Activated CD4-positive, alpha-beta T cell treated with anti-CD3 and anti-CD28 coated beads for 36 hours (primary cell): ENCODE results near the gene KAZALD1. TPM values are rescaled to one million over a fixed set of nuclear protein-coding genes. Genes with fewer than 3 reads are reported as not detected.

Experiments used
- ATAC-seq: fragments of 200-7000 bp; cut with Tn5 transposase; one replicate; pipeline ENCODE4 v1.10.0; 2021; ENCODE audit warnings: mild to moderate bottlenecking, moderate library complexity
- CTCF ChIA-PET: fragments of 350-600 bp; sonication (Branson Sonifier 250); formaldehyde crosslinking; loops from one replicate; lab custom pipeline; 2021; ENCODE audit warnings: antibody characterized with exemption; lab: Charles Lee
- POLR2A ChIA-PET: fragments of 350-600 bp; sonication (Branson Sonifier 250); formaldehyde crosslinking; loops from one replicate; lab custom pipeline; 2021; ENCODE audit warnings: antibody characterized with exemption, inconsistent platforms; lab: Charles Lee
- DNase-seq: peaks from one replicate; pipeline ENCODE4 v3.0.0-alpha.2; 2020
- H3K27ac Mint-ChIP-seq: one replicate; pipeline ENCODE4 v1.8.0; 2021; ENCODE audit warnings: mixed read lengths
- H3K27me3 Mint-ChIP-seq: one replicate; pipeline ENCODE4 v1.8.0; 2021; ENCODE audit warnings: mixed read lengths
- H3K36me3 Mint-ChIP-seq: one replicate; pipeline ENCODE4 v1.8.0; 2021; ENCODE audit warnings: low read depth, mixed read lengths
- H3K4me1 Mint-ChIP-seq: one replicate; pipeline ENCODE4 v1.8.0; 2021; ENCODE audit warnings: mixed read lengths
- H3K4me3 Mint-ChIP-seq: one replicate; pipeline ENCODE4 v1.8.0; 2021; ENCODE audit warnings: mild to moderate bottlenecking, moderate library complexity, mixed read lengths
- H3K9me3 Mint-ChIP-seq: one replicate; pipeline ENCODE4 v1.8.0; 2021; ENCODE audit warnings: low read depth, mixed read lengths
- intact Hi-C, 2 experiments: fragments of 100-400 bp; cut with DNase I in 1 of 2; cut with micrococcal nuclease in 1 of 2; formaldehyde crosslinking; loops; one replicate each; pipeline versions ENCODE4 v1.14.2 to v1.15.1; 2022 to 2024; cut with DNase I, micrococcal nuclease
- total RNA-seq, 2 experiments: library from RNA; stranded (reverse); gene quantifications; one replicate each; pipeline ENCODE4 v1.2.3, GENCODE V29; 2021

KAZALD1 gene
- total RNA-seq, 2 experiments from 2014 or later = 0.47 to 0.57 TPM

DNA sequence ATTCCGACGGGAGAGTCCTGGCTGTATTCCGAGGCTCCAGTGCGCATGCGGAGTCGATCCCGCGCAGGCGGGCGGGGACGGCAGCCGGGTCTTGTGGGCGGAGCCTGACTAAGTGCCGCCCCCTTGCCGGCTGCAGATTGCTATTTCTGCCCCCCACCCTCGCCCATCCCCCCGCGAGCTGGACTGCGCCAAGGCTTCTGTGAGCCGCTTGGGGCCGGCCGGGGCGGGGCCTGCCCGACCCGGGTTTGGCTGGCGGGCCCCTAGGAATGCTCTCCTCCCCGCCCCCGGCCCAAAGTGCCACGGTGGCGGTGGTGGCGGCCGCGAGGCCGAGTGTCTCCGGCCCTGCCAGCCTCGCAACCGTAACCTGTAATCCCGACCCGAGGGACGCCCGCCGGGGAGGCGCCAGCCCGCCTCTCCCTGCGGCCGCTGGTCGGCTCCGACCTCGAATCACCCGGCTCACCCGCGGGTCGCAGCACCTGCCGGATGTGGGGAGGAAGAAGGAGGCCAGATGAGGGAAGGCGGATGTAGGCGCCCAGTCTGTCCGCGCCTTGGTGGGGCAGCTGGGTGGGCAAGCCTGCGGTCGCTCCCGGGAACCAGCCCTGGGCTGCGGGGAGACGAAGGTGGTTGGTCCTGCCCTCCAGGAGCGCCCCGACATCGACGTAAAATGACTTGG is 702 bp upstream of the KAZALD1 start:
- ATAC-seq (peak; percentile 74), DNase-seq (peak; percentile 95)
- Mint-ChIP-seq H3K36me3 (peaks cover 5% of the 10 kb centered on the region), H3K27ac (peak overlapping the region; percentile 96), H3K27me3 (peaks cover 30% of the 10 kb centered on the region), H3K4me1 (peaks cover 26% of the 10 kb centered on the region), H3K4me3 (peak overlapping the region; percentile 82), H3K9me3 (no peaks in the 10 kb centered on the region)
- ChIA-PET POLR2A (interaction anchor here (0.8 kb wide), 1 partner anchor 73 kb away, joined by 3 read pairs; no protein-coding TSS in a partner anchor), CTCF (interaction anchor here (0.6 to 22.9 kb wide), 18 partner anchors 8 to 1317 kb away, joined by 3 to 526 read pairs (median 4); partner anchors contain the start of genes PDZD7 and SFXN3)
- intact Hi-C loops = loop anchor here (1.0 to 10.0 kb wide), 12 partner anchors 7 to 722 kb away; partner anchors contain the start of genes BTRC (in 1 of the 2), DPCD (in 1 of the 2), LZTS2 (in 1 of the 2) and MRPL43 (in 1 of the 2)

DNA sequence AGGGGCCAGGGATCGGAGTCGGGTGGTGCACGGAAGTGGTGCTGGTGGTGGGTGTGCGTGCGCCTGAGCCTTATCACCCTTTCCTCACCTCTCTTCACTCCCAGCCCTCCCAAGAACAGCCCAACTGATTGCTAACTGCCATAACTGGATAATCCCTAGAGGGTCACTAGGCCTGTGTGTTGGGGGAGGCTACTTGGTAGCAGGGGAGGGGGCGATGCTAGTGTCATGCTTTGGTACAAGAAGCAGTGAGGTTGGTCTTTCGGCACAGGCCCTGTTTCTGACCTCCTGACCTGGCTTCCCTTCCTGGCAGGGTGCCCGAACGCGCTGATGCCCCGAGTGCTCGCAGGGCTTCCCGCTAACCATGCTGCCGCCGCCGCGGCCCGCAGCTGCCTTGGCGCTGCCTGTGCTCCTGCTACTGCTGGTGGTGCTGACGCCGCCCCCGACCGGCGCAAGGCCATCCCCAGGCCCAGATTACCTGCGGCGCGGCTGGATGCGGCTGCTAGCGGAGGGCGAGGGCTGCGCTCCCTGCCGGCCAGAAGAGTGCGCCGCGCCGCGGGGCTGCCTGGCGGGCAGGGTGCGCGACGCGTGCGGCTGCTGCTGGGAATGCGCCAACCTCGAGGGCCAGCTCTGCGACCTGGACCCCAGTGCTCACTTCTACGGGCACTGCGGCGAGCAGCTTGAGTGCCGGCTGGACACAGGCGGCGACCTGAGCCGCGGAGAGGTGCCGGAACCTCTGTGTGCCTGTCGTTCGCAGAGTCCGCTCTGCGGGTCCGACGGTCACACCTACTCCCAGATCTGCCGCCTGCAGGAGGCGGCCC is 652 bp downstream of the KAZALD1 start:
- intact Hi-C loops = loop anchor here (5.0 to 10.0 kb wide), 2 partner anchors 48 to 525 kb away; partner anchors contain the start of genes DPCD (in 1 of the 2) and POLL (in 1 of the 2)
- peak; percentile 25 for ATAC-seq
- H3K27ac Mint-ChIP-seq = no peak overlapping the region
- H3K4me1 Mint-ChIP-seq = peaks cover 36% of the 10 kb centered on the region
- POLR2A ChIA-PET = no interaction called here
- peak; percentile 80 for DNase-seq
- H3K36me3 Mint-ChIP-seq = peaks cover 3% of the 10 kb centered on the region
- peaks cover 30% of the 10 kb centered on the region for H3K27me3 Mint-ChIP-seq
- CTCF ChIA-PET = interaction anchor here (0.8 to 22.9 kb wide), 9 partner anchors 9 to 153 kb away, joined by 3 to 526 read pairs (median 3); partner anchors contain the start of genes PDZD7 and SFXN3
- peak overlapping the region; percentile 49 for H3K4me3 Mint-ChIP-seq
- no peaks in the 10 kb centered on the region for H3K9me3 Mint-ChIP-seq

DNA sequence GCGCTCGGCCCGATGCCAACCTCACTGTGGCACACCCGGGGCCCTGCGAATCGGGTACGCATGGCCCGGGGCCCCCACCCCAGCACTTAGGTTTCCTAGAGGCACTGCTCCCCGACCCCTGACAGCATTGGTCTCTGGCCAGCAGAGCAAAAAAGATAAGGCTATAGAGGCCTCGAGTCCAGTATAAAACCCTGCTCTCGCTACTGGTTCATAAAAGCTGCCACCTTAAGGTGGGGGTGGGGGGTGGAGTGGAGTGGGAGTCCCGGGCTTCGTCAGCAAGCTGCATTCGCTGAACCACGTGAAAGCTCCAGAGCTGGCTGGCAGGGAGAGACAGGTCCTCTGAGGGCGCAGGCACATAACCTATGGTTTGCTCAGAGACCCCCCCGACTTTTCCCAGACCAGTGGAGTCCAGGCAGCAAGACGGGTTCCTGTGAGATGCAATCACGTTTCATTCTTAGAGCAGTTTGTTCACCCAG is 1.3 kb downstream of the KAZALD1 start:
- Mint-ChIP-seq H3K36me3 (peaks cover 3% of the 10 kb centered on the region), H3K27ac (no peak overlapping the region), H3K9me3 (no peaks in the 10 kb centered on the region), H3K4me3 (no peak overlapping the region), H3K4me1 (peaks cover 40% of the 10 kb centered on the region), H3K27me3 (peaks cover 30% of the 10 kb centered on the region)
- intact Hi-C loops = loop anchor here (5.0 to 10.0 kb wide), 2 partner anchors 48 to 524 kb away; partner anchors contain the start of genes DPCD (in 1 of the 2) and POLL (in 1 of the 2)
- ATAC-seq (no peak), DNase-seq (peak; percentile 22)
- CTCF ChIA-PET = interaction anchor here (0.8 to 22.9 kb wide), 8 partner anchors 9 to 135 kb away, joined by 3 to 526 read pairs (median 4); partner anchors contain the start of genes PDZD7 and SFXN3
- POLR2A ChIA-PET = no interaction called here

DNA sequence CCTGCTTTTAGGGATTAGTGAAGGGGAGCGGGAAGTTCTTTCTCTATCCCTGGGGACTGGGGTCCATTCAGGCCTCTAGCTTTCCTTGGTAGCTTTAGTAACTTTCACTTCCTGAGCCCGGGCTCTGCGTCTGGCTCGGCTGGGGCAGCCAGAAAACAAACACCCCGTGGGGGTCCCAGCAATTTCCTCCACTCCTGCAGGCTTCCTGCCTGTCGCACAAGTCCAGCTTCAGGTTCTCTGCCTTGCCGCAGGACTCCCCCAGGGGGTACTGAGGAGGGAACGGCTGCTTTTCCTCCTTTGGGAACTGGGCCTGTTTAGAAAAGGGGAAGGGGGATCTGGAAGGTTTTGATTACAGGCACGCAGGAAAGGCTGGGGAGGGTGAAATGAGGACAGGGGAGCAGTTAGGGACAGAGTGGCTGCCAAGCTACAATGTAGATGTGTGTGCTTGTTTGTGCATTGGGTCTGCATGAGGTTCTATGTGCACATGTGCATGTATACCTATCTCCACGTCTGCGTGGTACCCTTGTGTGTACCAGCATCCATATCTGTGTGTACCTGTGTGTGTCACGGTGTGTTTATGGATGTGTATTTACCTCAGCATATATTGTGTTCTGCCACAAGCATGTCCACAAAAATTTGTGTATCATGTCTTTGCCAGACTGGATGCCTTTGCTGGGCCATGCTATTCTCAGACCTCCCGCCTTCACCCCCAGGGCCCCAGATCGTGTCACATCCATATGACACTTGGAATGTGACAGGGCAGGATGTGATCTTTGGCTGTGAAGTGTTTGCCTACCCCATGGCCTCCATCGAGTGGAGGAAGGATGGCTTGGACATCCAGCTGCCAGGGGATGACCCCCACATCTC is 2.0 kb downstream of the KAZALD1 start:
- Mint-ChIP-seq H3K4me3 (no peak overlapping the region), H3K36me3 (peaks cover 3% of the 10 kb centered on the region), H3K27me3 (peaks cover 30% of the 10 kb centered on the region), H3K4me1 (peaks cover 40% of the 10 kb centered on the region), H3K27ac (no peak overlapping the region), H3K9me3 (no peaks in the 10 kb centered on the region)
- intact Hi-C loops = loop anchor here (5.0 to 10.0 kb wide), 2 partner anchors 49 to 524 kb away; partner anchors contain the start of genes DPCD (in 1 of the 2) and POLL (in 1 of the 2)
- CTCF ChIA-PET = interaction anchor here (0.8 to 22.9 kb wide), 9 partner anchors 8 to 135 kb away, joined by 3 to 526 read pairs (median 4); partner anchors contain the start of genes PDZD7 and SFXN3
- DNase-seq (no peak), ATAC-seq (no peak)
- POLR2A ChIA-PET = no interaction called here

DNA sequence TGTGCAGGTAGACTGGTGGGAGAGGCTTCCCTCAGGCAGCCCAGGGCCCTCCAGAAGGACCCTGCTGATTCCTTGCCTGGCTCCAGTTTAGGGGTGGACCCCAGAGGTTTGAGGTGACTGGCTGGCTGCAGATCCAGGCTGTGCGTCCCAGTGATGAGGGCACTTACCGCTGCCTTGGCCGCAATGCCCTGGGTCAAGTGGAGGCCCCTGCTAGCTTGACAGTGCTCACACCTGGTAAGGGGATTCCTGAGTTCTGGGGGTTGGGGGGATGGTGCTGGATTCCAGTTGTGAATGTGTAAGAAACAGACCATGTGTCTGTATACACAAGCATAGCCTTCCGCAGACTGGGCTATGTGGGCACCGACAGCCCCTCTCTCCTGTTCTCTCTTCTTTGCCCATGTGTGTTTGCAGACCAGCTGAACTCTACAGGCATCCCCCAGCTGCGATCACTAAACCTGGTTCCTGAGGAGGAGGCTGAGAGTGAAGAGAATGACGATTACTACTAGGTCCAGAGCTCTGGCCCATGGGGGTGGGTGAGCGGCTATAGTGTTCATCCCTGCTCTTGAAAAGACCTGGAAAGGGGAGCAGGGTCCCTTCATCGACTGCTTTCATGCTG is 2.7 kb downstream of the KAZALD1 start:
- H3K4me1 Mint-ChIP-seq = peaks cover 38% of the 10 kb centered on the region
- no peak for DNase-seq
- intact Hi-C loops = loop anchor here (5.0 to 10.0 kb wide), 2 partner anchors 50 to 523 kb away; partner anchors contain the start of genes DPCD (in 1 of the 2) and POLL (in 1 of the 2)
- no peak overlapping the region for H3K27ac Mint-ChIP-seq
- POLR2A ChIA-PET = no interaction called here
- CTCF ChIA-PET = interaction anchor here (0.6 to 22.9 kb wide), 6 partner anchors 22 to 1223 kb away, joined by 3 to 526 read pairs (median 7); partner anchors contain the start of genes PDZD7 and SFXN3
- no peaks in the 10 kb centered on the region for H3K9me3 Mint-ChIP-seq
- H3K4me3 Mint-ChIP-seq = no peak overlapping the region
- peaks cover 30% of the 10 kb centered on the region for H3K27me3 Mint-ChIP-seq
- H3K36me3 Mint-ChIP-seq = peaks cover 1% of the 10 kb centered on the region
- no peak for ATAC-seq

DNA sequence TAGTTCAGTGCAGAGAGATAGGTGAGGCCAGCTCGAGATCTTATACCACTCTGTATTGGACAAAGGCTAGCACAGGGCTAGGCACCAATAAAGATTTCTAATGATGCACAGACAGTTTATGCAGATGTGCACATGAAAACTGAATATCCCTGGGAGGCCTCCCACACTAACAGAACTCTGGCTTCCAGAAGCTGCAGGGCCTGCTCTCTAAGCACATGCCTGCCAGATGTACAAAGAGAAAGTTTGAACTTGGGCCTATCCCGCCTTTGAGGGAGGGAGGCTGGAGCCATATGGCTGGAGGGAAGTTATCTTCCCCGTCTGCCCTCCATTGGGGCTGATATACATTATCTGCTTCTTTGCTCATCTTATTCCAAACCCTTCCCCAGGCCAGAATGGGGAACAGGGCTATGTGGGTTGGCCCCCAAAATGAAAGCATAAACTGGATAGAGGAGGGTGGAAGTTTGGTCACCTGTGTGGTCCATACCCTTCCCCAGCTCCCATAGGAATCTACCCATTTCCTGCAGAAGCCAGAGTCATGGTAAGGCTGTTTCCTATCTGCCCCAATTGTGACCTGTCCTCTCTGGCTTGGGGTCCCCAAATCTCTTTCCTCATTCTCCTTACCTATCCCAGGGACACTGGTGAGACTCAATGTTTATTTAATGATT is 3.8 kb downstream of the KAZALD1 start:
- intact Hi-C loops = loop anchor here (1.0 to 10.0 kb wide), 2 partner anchors 15 to 51 kb away; no protein-coding TSS in a partner anchor
- no peak for ATAC-seq
- peaks cover 33% of the 10 kb centered on the region for H3K4me1 Mint-ChIP-seq
- H3K27ac Mint-ChIP-seq = no peak overlapping the region
- H3K36me3 Mint-ChIP-seq = no peaks in the 10 kb centered on the region
- CTCF ChIA-PET = interaction anchor here (0.5 to 22.9 kb wide), 6 partner anchors 23 to 116 kb away, joined by 3 to 526 read pairs (median 8); partner anchors contain the start of genes PDZD7 and SFXN3
- H3K27me3 Mint-ChIP-seq = peaks cover 30% of the 10 kb centered on the region
- no peaks in the 10 kb centered on the region for H3K9me3 Mint-ChIP-seq
- DNase-seq = no peak
- no peak overlapping the region for H3K4me3 Mint-ChIP-seq
- POLR2A ChIA-PET = no interaction called here

DNA sequence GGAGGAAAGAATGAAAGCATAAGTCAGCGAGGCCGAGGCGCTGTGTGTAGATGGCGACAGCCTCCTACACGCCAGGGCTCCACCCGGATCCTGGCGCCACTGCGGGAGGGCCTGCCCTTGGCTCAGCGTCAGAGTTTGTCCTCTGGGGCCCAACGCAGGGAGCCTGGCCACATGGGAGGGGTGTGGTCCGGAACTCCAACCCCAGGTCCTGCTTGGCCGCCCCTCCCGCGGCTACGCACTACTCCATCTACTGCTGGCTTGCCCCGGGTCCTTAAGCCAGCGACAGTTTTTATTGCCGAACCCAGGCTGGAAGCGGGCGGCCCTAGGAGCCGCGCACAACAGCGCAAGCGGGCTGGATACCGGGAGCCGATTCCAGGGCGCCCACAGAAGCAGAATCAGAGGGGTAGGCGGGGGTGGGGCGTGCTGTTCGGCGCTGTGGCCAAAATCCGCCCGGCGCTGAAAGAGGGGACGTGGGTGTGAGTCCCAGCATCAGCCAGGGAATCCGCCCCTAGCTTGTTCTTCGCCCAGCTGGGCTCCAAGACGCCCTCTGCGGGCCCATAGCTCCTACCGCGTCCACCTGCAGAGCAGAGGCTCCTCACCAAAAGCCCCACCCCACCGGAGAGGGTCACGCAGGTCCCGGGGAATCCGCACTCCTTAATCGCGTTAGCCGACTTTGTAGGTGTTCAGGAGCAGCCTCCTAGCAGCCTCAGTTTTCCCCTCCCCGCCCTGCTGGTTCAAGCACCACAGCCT is 4.5 kb downstream of the KAZALD1 start:
- CTCF ChIA-PET = interaction anchor here (0.6 to 22.9 kb wide), 8 partner anchors 9 to 76 kb away, joined by 4 to 526 read pairs (median 6); partner anchors contain the start of genes PDZD7 and SFXN3
- peaks cover 30% of the 10 kb centered on the region for H3K27me3 Mint-ChIP-seq
- no peak overlapping the region for H3K27ac Mint-ChIP-seq
- ATAC-seq (peak; percentile 57), DNase-seq (peak; percentile 72)
- POLR2A ChIA-PET = interaction anchor here (0.6 kb wide), 1 partner anchor 455 kb away, joined by 3 read pairs; no protein-coding TSS in a partner anchor
- H3K9me3 Mint-ChIP-seq = no peaks in the 10 kb centered on the region
- H3K4me1 Mint-ChIP-seq = peaks cover 34% of the 10 kb centered on the region
- H3K4me3 Mint-ChIP-seq = peak overlapping the region; percentile 43
- no peaks in the 10 kb centered on the region for H3K36me3 Mint-ChIP-seq
- intact Hi-C loops = loop anchor here (1.0 to 10.0 kb wide), 2 partner anchors 16 to 52 kb away; no protein-coding TSS in a partner anchor

DNA sequence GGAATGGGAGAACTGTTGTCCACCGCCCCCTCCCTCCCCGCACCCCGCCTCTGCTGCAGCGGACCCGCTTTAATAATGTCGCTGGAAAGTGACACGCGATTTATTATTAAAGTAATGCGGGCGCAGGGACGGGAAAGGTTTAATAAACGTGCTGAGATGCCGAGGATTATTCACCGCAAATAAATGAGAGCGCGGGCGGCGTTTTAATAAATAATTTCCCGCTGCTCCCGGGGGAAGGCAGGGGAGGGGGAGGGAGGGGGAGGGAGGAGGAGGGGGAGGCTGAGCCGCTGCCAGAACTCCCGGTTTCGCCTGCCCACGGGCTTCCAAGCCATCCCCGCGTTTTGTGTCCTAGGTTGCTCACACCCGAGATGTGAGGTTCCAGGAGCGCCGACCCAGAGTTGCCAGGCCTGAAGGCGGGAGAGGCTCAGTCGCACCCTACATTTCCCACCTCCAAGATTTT is 5.1 kb downstream of the KAZALD1 start:
- H3K4me3 Mint-ChIP-seq = peak overlapping the region; percentile 72
- ATAC-seq (no peak), DNase-seq (no peak)
- H3K9me3 Mint-ChIP-seq = no peaks in the 10 kb centered on the region
- no peak overlapping the region for H3K27ac Mint-ChIP-seq
- ChIA-PET CTCF (interaction anchor here (0.6 to 22.9 kb wide), 18 partner anchors 8 to 534 kb away, joined by 3 to 526 read pairs (median 4); partner anchors contain the start of genes PDZD7 and SFXN3), POLR2A (interaction anchor here (0.6 to 1.0 kb wide), 2 partner anchors 17 to 51 kb away, joined by 3 read pairs; no protein-coding TSS in a partner anchor)
- H3K27me3 Mint-ChIP-seq = peaks cover 31% of the 10 kb centered on the region
- no peaks in the 10 kb centered on the region for H3K36me3 Mint-ChIP-seq
- peaks cover 32% of the 10 kb centered on the region for H3K4me1 Mint-ChIP-seq
- intact Hi-C loops = loop anchor here (1.0 to 10.0 kb wide), 2 partner anchors 17 to 52 kb away; no protein-coding TSS in a partner anchor
